22Rv1 (cell line): ENCODE measurements around the gene CRACR2A.

Experiments used
- H3K27ac ChIP-seq: fragments of 450-650 bp; 2 replicates; pipeline ENCODE4 v1.5.1; 2017
- CTCF ChIP-seq: fragments of 450-650 bp; IDR thresholded peaks from 2 replicates; pipeline ENCODE4 v1.5.1; 2017; ENCODE audit warnings: mild to moderate bottlenecking
- ZFX ChIP-seq: fragments of 450-650 bp; IDR thresholded peaks from 2 replicates; pipeline ENCODE4 v1.6.1; 2017; ENCODE audit warnings: antibody characterized with exemption, borderline replicate concordance

The CRACR2A gene

GRCh38 chr12:3751151-3752095 is 1.5 kb downstream of the CRACR2A start:
- TF ChIP-seq CTCF = no peak
- no peak for TF ChIP-seq ZFX
- H3K27ac ChIP-seq = no peak overlapping the region

GRCh38 chr12:3750616-3751015 is 2.3 kb downstream of the CRACR2A start:
- H3K27ac ChIP-seq = no peak overlapping the region
- TF ChIP-seq CTCF = no peak
- TF ChIP-seq ZFX = no peak

GRCh38 chr12:3748620-3749019 is 4.3 kb downstream of the CRACR2A start:
- H3K27ac ChIP-seq = no peak overlapping the region
- no peak for TF ChIP-seq CTCF
- no peak for TF ChIP-seq ZFX

GRCh38 chr12:3747976-3748619 is 4.8 kb downstream of the CRACR2A start:
- no peak overlapping the region for H3K27ac ChIP-seq
- TF ChIP-seq CTCF = no peak
- TF ChIP-seq ZFX = no peak

- no peak overlapping the region for H3K27ac ChIP-seq
- no peak for TF ChIP-seq ZFX
- TF ChIP-seq CTCF = no peak
Measured at GRCh38 chr12:3747543-3747942, 5.4 kb downstream of the CRACR2A start.

GRCh38 chr12:3746758-3747157 is 6.2 kb downstream of the CRACR2A start:
- TF ChIP-seq CTCF (no peak), ZFX (no peak)
- H3K27ac ChIP-seq = no peak overlapping the region

GRCh38 chr12:3745152-3745551 is 7.8 kb downstream of the CRACR2A start:
- no peak overlapping the region for H3K27ac ChIP-seq
- TF ChIP-seq ZFX (no peak), CTCF (no peak)
